Fibroblast of lung (primary cell): ENCODE results near the gene CYP11A1. TPM values are rescaled to one million over a fixed set of nuclear protein-coding genes. Genes with fewer than 3 reads are reported as not detected.

Experiments used
- DNase-seq, 2 donors: peaks; one replicate each; pipeline versions ENCODE4 v3.0.0 to v3.0.0-alpha.2; 2010; ENCODE audit warnings: low read depth in 2 of 2
- H2AFZ ChIP-seq: 2 replicates; pipeline ENCODE4 v1.5.1; 2012; ENCODE audit warnings: low read length, control low read depth, inconsistent platforms
- H3K27ac ChIP-seq: 2 replicates; pipeline ENCODE4 v1.5.1; 2011; ENCODE audit warnings: low read length, control low read depth; ENCODE audit not compliant: insufficient read depth
- H3K27me3 ChIP-seq: 2 replicates; pipeline ENCODE4 v1.5.1; 2011; ENCODE audit warnings: mild to moderate bottlenecking, low read length; ENCODE audit not compliant: control insufficient read depth, insufficient read depth
- H3K36me3 ChIP-seq: 2 replicates; pipeline ENCODE4 v1.5.1; 2011; ENCODE audit warnings: low read length; ENCODE audit not compliant: control insufficient read depth, insufficient read depth
- H3K4me1 ChIP-seq: 2 replicates; pipeline ENCODE4 v1.5.1; 2011; ENCODE audit warnings: low read length; ENCODE audit not compliant: control insufficient read depth, insufficient read depth; ENCODE audit errors: extremely low read depth
- H3K4me2 ChIP-seq: 2 replicates; pipeline ENCODE4 v1.5.1; 2011; ENCODE audit warnings: low read length, control low read depth; ENCODE audit not compliant: insufficient read depth; ENCODE audit errors: extremely low read depth
- H3K4me3 ChIP-seq, 4 experiments: fragments of 200-600 bp in 1 of 4; sonication (generic) in 1 of 4; replicated peaks in 1 of 4; 2 replicates each; pipeline ENCODE4 v1.5.1; 2011 to 2016; ENCODE audit warnings: low read length in 4 of 4, low read depth in 3 of 4, mild to moderate bottlenecking in 3 of 4, control low read depth in 2 of 4, inconsistent platforms in 1 of 4, mixed read lengths in 1 of 4; ENCODE audit not compliant: insufficient read depth in 1 of 4; ENCODE audit errors: control extremely low read depth in 1 of 4
- H3K79me2 ChIP-seq: 2 replicates; pipeline ENCODE4 v1.5.1; 2012; ENCODE audit warnings: mild to moderate bottlenecking, low read length, inconsistent platforms; ENCODE audit not compliant: control insufficient read depth, insufficient read depth
- H3K9ac ChIP-seq: 2 replicates; pipeline ENCODE4 v1.5.1; 2011; ENCODE audit warnings: mild to moderate bottlenecking, low read length, control low read depth; ENCODE audit not compliant: insufficient read depth
- H3K9me3 ChIP-seq: 2 replicates; pipeline ENCODE4 v1.5.1; 2012; ENCODE audit warnings: low read depth, low read length; ENCODE audit not compliant: control insufficient read depth, insufficient read depth
- H4K20me1 ChIP-seq: 2 replicates; pipeline ENCODE4 v1.5.1; 2011; ENCODE audit warnings: low read length; ENCODE audit not compliant: control insufficient read depth, insufficient read depth; ENCODE audit errors: extremely low read depth
- EZH2 ChIP-seq: IDR thresholded peaks from 2 replicates; pipeline ENCODE4 v1.5.1; 2012; ENCODE audit warnings: low read length, control low read depth, mild to moderate bottlenecking; ENCODE audit errors: missing control alignments
- polyA plus RNA-seq, 2 donors: library from polyadenylated mRNA; depleted of rRNA in 1 of 2; stranded (reverse) in 1 of 2; unstranded in 1 of 2; fragments of >200 nt; gene quantifications; 2 replicates each; pipeline ENCODE4 v1.2.1, GENCODE V29; 2011 to 2012; ENCODE audit warnings: missing spikeins in 1 of 2
- total RNA-seq: library from RNA; depleted of rRNA; stranded (reverse); fragments of >200 nt; gene quantifications from 2 replicates; pipeline ENCODE4 v1.2.1, GENCODE V29; 2014
- TF ChIP-seq, protein P1 (sequence below), 2 donors: IDR thresholded peaks in 1 of 2; conservative IDR thresholded peaks in 1 of 2; 1 replicate in 1 of 2; 2 replicates in 1 of 2; pipeline ENCODE4 v1.5.1; 2011 to 2012; ENCODE audit warnings: low read length in 2 of 2, control low read depth in 1 of 2, inconsistent platforms in 1 of 2, low read depth in 1 of 2, mild to moderate bottlenecking in 1 of 2

CYP11A1 gene
- total and polyA plus RNA-seq, 2 donors (not counting 1 experiment from before 2014, with no cell fraction given): 0.07 to 0.33 TPM

DNA sequence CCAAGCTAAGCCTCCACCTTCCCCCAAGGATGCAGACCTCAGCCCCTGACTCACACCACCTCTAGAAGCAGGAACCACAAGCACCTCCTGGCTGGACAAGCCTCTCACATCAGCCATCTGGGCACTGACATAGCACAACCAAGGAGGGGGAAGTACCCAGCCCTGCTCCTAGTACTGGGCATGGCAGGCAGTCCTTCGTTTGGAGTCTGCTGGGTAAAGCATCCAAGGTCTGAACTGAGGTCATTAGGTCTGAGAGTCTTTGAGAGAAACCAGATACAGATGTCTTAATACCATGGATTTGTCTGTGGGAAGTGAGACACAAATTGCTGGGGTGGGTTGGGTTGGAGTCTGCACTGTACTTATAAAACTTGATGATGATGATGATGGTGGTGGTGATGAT lies 69.6 kb downstream of the CYP11A1 start:
- Histone ChIP-seq H3K79me2 (no peaks in the 10 kb centered on the region), H4K20me1 (no peaks in the 10 kb centered on the region), H3K27me3 (peaks cover 23% of the 10 kb centered on the region), H3K4me1 (no peaks in the 10 kb centered on the region), H3K4me2 (no peak overlapping the region), H3K4me3 (no peak overlapping the region), H3K9me3 (no peaks in the 10 kb centered on the region), H2AFZ (no peak overlapping the region), H3K27ac (no peak overlapping the region), H3K9ac (no peak overlapping the region), H3K36me3 (no peaks in the 10 kb centered on the region)
- no peak for DNase-seq
- no peak for TF ChIP-seq EZH2
- TF ChIP-seq, protein P1, sequence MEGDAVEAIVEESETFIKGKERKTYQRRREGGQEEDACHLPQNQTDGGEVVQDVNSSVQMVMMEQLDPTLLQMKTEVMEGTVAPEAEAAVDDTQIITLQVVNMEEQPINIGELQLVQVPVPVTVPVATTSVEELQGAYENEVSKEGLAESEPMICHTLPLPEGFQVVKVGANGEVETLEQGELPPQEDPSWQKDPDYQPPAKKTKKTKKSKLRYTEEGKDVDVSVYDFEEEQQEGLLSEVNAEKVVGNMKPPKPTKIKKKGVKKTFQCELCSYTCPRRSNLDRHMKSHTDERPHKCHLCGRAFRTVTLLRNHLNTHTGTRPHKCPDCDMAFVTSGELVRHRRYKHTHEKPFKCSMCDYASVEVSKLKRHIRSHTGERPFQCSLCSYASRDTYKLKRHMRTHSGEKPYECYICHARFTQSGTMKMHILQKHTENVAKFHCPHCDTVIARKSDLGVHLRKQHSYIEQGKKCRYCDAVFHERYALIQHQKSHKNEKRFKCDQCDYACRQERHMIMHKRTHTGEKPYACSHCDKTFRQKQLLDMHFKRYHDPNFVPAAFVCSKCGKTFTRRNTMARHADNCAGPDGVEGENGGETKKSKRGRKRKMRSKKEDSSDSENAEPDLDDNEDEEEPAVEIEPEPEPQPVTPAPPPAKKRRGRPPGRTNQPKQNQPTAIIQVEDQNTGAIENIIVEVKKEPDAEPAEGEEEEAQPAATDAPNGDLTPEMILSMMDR (conservative IDR thresholded peaks at IDR 0.05 in 1 of 2, IDR thresholded peaks at IDR 0.05 in 1 of 2; ENCODE audit: low read depth in 1 of 2, low read length in 2 of 2): no peak

DNA sequence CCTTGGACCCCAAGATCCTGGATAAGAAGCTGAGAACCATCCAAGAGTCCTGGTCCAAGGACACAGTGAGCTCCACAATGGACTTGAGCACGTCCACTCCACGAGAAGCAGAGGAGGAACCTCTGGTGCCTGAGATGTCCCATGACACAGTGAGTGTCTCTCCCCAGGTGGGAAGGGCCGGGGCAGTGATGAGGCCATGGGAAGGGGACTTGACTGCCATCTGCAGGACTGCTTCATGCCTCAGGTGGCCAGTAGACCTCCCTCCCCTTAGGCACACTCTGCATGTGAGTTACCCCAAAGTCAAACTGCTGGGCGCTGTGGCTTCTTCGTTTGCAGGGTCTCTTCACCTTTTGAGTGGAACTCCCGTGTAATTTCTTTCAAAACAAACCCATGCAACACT lies 71.6 kb downstream of the CYP11A1 start:
- no peak overlapping the region for H2AFZ ChIP-seq
- H3K9me3 ChIP-seq: no peaks in the 10 kb centered on the region
- no peaks in the 10 kb centered on the region for H4K20me1 ChIP-seq
- H3K79me2 ChIP-seq: no peaks in the 10 kb centered on the region
- H3K4me1 ChIP-seq: no peaks in the 10 kb centered on the region
- no peak for DNase-seq
- peaks cover 10% of the 10 kb centered on the region for H3K27me3 ChIP-seq
- no peak overlapping the region for H3K4me2 ChIP-seq
- no peak overlapping the region for H3K9ac ChIP-seq
- H3K27ac ChIP-seq: no peak overlapping the region
- TF ChIP-seq EZH2: no peak
- no peaks in the 10 kb centered on the region for H3K36me3 ChIP-seq
- H3K4me3 ChIP-seq: no peak overlapping the region

DNA sequence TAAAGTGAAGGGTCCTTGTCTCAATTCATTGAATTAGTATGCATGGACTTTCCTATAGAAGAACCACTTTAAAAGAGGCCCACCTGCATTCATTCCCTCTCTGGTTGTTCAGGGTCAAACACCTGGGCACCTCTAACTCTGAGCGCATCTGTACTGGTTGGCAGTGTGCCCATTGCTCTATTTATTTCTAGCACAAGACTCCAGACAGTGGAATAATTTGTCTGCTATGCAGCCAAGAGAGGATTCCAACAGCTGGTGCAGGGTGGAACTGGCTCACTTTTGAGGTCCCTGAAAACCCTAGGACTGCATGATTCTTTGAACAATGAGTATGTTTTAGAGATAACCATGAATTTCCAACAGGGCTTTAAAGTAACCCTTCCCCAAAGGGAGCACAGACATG lies 73.4 kb downstream of the CYP11A1 start:
- H3K27me3 ChIP-seq: peaks cover 2% of the 10 kb centered on the region
- H3K4me1 ChIP-seq: no peaks in the 10 kb centered on the region
- no peaks in the 10 kb centered on the region for H3K79me2 ChIP-seq
- no peak overlapping the region for H3K9ac ChIP-seq
- no peaks in the 10 kb centered on the region for H4K20me1 ChIP-seq
- H3K4me3 ChIP-seq: no peak overlapping the region
- no peak overlapping the region for H3K27ac ChIP-seq
- DNase-seq: no peak
- H2AFZ ChIP-seq: no peak overlapping the region
- TF ChIP-seq, protein P1 (conservative IDR thresholded peaks at IDR 0.05 in 1 of 2, IDR thresholded peaks at IDR 0.05 in 1 of 2; ENCODE audit: low read depth in 1 of 2, low read length in 2 of 2): no peak
- TF ChIP-seq EZH2: no peak
- H3K36me3 ChIP-seq: no peaks in the 10 kb centered on the region
- H3K9me3 ChIP-seq: no peaks in the 10 kb centered on the region
- H3K4me2 ChIP-seq: no peak overlapping the region
